ENCODE data around the gene ARL8B. TPM values are rescaled to one million over a fixed set of nuclear protein-coding genes. Genes with fewer than 3 reads are reported as not detected.
"Not testable (repeated sequence)": the region's sequence is repeated elsewhere in the genome, so short reads cannot be mapped to it uniquely, and the experiment has no call there.

The ARL8B gene
- total and polyA plus RNA-seq, 2 donors (not counting 1 experiment from before 2014, with no cell fraction given) = 14.5 to 67.3 TPM

- ATAC-seq (ENCODE audit: low read depth) = peak; percentile 91
- 0% methylated on average over 1 of the region's 2 CpGs for WGBS (ENCODE audit: insufficient coverage)
- Histone ChIP-seq H3K9ac (ENCODE audit: low read length) (peak overlapping the region; percentile 44), H3K27me3 (replicated peaks in 1 of 4; ENCODE audit: control extremely low read depth in 1 of 4, control insufficient read depth in 3 of 4, insufficient read depth in 4 of 4, low read length in 3 of 4) (no peaks in the 10 kb centered on the region), H3K4me2 (replicated peaks; ENCODE audit: low read depth, low read length, poor library complexity, severe bottlenecking) (peak overlapping the region; percentile 72), H3K9me3 (ENCODE audit: control extremely low read depth in 1 of 3, control insufficient read depth in 2 of 3, insufficient read depth in 1 of 3, low read length in 2 of 3) (peaks cover 0 to 13% (median 4%) of the 10 kb centered on the region in 3 donors), H3K4me3 (ENCODE audit: control extremely low read depth in 1 of 5, extremely low read depth in 1 of 5, insufficient read depth in 1 of 5, low read depth in 2 of 5, low read length in 4 of 5) (peak overlapping the region in 2 of 5 experiments; percentile 23 to 48), H3K79me2 (ENCODE audit: control insufficient read depth, insufficient read depth, low read length) (peaks cover 36% of the 10 kb centered on the region), H3K36me3 (replicated peaks in 1 of 2; ENCODE audit: control extremely low read depth in 1 of 2, control insufficient read depth in 1 of 2, extremely low read depth in 1 of 2, insufficient read depth in 2 of 2, low read length in 1 of 2) (peaks cover 0 to 4% of the 10 kb centered on the region in 2 experiments), H2AFZ (ENCODE audit: insufficient read depth, low read depth, low read length, poor library complexity, severe bottlenecking) (no peak overlapping the region), H4K20me1 (ENCODE audit: control insufficient read depth, insufficient read depth, low read length, poor library complexity, severe bottlenecking) (no peaks in the 10 kb centered on the region), H3K4me1 (ENCODE audit: control insufficient read depth in 2 of 2, insufficient read depth in 2 of 2, low read length in 2 of 2) (peaks cover 83 to 90% of the 10 kb centered on the region in 2 donors), H3K27ac (ENCODE audit: low read length in 2 of 2) (peak overlapping the region; percentile 80 to 86)
- POLR2A ChIA-PET = interaction anchor here (0.6 to 3.0 kb wide), 4 partner anchors 13 to 54 kb away, joined by 3 to 15 read pairs (median 4); no protein-coding TSS in a partner anchor
- H3K4me1 Mint-ChIP-seq = peaks cover 87% of the 10 kb centered on the region
- DNase-seq = peak; percentile 83
- intact Hi-C loops (cut with micrococcal nuclease) = loop anchor here (2.0 kb wide), 1 partner anchor 15 kb away; no protein-coding TSS in a partner anchor
- H3K9me3 Mint-ChIP-seq (ENCODE audit: insufficient read depth) = no peaks in the 10 kb centered on the region
- H3K27me3 Mint-ChIP-seq = no peaks in the 10 kb centered on the region
- peak overlapping the region; percentile 81 for H3K4me3 Mint-ChIP-seq
- H3K27ac Mint-ChIP-seq = peak overlapping the region; percentile 94
- TF ChIP-seq CTCF (IDR thresholded peaks at IDR 0.05) (no peak), EZH2 (IDR thresholded peaks at IDR 0.05; ENCODE audit: borderline replicate concordance, insufficient read depth, low read depth, low read length, poor library complexity, severe bottlenecking) (no peak)
- CTCF ChIA-PET = interaction anchor here (1.1 to 3.3 kb wide), 7 partner anchors 11 to 45 kb away, joined by 3 to 13 read pairs (median 5); no protein-coding TSS in a partner anchor
Measured at GRCh38 chr3:5181469-5182141, 59.5 kb downstream of the ARL8B start.

GRCh38 chr3:5183714-5184113 lies 61.6 kb downstream of the ARL8B start:
- H3K4me1 ChIP-seq (ENCODE audit: control insufficient read depth in 2 of 2, insufficient read depth in 2 of 2, low read length in 2 of 2) = peaks cover 72 to 75% of the 10 kb centered on the region in 2 donors
- H3K79me2 ChIP-seq (ENCODE audit: control insufficient read depth, insufficient read depth, low read length) = peaks cover 41% of the 10 kb centered on the region
- H3K9me3 ChIP-seq (ENCODE audit: control extremely low read depth in 1 of 3, control insufficient read depth in 2 of 3, insufficient read depth in 1 of 3, low read length in 2 of 3); H3K36me3 ChIP-seq (replicated peaks in 1 of 2; ENCODE audit: control extremely low read depth in 1 of 2, control insufficient read depth in 1 of 2, extremely low read depth in 1 of 2, insufficient read depth in 2 of 2, low read length in 1 of 2); H3K9ac ChIP-seq (ENCODE audit: low read length); H3K4me3 Mint-ChIP-seq; H3K27me3 ChIP-seq (replicated peaks in 1 of 4; ENCODE audit: control extremely low read depth in 1 of 4, control insufficient read depth in 3 of 4, insufficient read depth in 4 of 4, low read length in 3 of 4); H4K20me1 ChIP-seq (ENCODE audit: control insufficient read depth, insufficient read depth, low read length, poor library complexity, severe bottlenecking); DNase-seq; H3K27me3 Mint-ChIP-seq; H3K4me3 ChIP-seq (ENCODE audit: control extremely low read depth in 1 of 5, extremely low read depth in 1 of 5, insufficient read depth in 1 of 5, low read depth in 2 of 5, low read length in 4 of 5); H3K9me3 Mint-ChIP-seq (ENCODE audit: insufficient read depth); H2AFZ ChIP-seq (ENCODE audit: insufficient read depth, low read depth, low read length, poor library complexity, severe bottlenecking); ATAC-seq (ENCODE audit: low read depth): not testable (repeated sequence)
- intact Hi-C loops (cut with micrococcal nuclease) = loop anchor here (2.0 kb wide), 1 partner anchor 13 kb away; no protein-coding TSS in a partner anchor
- 94% methylated on average over 3 of the region's 12 CpGs for WGBS (ENCODE audit: insufficient coverage)
- ChIA-PET POLR2A (interaction anchor here (1.8 kb wide), 1 partner anchor 22 kb away, joined by 6 read pairs; no protein-coding TSS in a partner anchor), CTCF (interaction anchor here (0.7 to 3.3 kb wide), 3 partner anchors 9 to 13 kb away, joined by 4 to 13 read pairs (median 4); no protein-coding TSS in a partner anchor)
- peak overlapping the region; percentile 72 for H3K4me2 ChIP-seq (replicated peaks; ENCODE audit: low read depth, low read length, poor library complexity, severe bottlenecking)
- H3K27ac ChIP-seq (ENCODE audit: low read length in 2 of 2) = peak overlapping the region; percentile 32 to 80
- peaks cover 77% of the 10 kb centered on the region for H3K4me1 Mint-ChIP-seq
- H3K27ac Mint-ChIP-seq = peak overlapping the region; percentile 77
